Measurements from ENCODE around the gene CIAO2B.

DNA sequence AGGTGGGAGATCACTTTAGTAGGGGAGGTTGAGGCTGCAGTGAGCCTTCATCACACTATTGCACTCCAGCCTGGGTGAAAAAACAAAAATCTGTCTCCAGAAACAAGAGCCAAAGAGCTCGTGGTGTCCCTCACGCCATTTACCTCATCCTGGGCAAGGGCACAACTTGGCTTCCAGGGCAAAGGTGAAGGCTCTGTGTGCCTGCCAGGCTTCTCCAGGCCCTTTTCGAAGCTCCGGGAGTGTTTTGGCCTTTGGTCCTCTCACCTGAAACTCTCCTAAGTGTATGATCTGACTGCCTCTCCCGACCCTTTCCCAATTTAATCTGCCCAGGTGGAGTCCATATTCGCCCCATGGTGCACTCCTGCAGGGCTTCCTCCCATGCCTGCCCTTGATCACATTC, 15.3 kb upstream of the CIAO2B start:
- TF ChIP-seq, protein P1, sequence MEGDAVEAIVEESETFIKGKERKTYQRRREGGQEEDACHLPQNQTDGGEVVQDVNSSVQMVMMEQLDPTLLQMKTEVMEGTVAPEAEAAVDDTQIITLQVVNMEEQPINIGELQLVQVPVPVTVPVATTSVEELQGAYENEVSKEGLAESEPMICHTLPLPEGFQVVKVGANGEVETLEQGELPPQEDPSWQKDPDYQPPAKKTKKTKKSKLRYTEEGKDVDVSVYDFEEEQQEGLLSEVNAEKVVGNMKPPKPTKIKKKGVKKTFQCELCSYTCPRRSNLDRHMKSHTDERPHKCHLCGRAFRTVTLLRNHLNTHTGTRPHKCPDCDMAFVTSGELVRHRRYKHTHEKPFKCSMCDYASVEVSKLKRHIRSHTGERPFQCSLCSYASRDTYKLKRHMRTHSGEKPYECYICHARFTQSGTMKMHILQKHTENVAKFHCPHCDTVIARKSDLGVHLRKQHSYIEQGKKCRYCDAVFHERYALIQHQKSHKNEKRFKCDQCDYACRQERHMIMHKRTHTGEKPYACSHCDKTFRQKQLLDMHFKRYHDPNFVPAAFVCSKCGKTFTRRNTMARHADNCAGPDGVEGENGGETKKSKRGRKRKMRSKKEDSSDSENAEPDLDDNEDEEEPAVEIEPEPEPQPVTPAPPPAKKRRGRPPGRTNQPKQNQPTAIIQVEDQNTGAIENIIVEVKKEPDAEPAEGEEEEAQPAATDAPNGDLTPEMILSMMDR (IDR thresholded peaks at IDR 0.05), result no peak
- TF ChIP-seq POLR2A (IDR thresholded peaks at IDR 0.05) (no peak), POLR2AphosphoS5 (IDR thresholded peaks at IDR 0.05) (no peak)
